Lower leg skin (tissue), 3 donors: Measurements from ENCODE around the gene DOLK.

Source experiments
- POLR2A ChIP-seq, 2 donors: fragments of 450-650 bp; IDR thresholded peaks; one replicate each; pipeline ENCODE4 v1.6.1; 2016 to 2017; ENCODE audit warnings: antibody characterized with exemption in 2 of 2, mild to moderate bottlenecking in 1 of 2, moderate library complexity in 1 of 2
- TF ChIP-seq, protein P1 (sequence below), 3 donors: fragments of 450-650 bp; IDR thresholded peaks; one replicate each; pipeline ENCODE4 v1.5.1; 2016; ENCODE audit warnings: antibody characterized with exemption in 3 of 3, mild to moderate bottlenecking in 3 of 3, moderate library complexity in 2 of 3

DNA sequence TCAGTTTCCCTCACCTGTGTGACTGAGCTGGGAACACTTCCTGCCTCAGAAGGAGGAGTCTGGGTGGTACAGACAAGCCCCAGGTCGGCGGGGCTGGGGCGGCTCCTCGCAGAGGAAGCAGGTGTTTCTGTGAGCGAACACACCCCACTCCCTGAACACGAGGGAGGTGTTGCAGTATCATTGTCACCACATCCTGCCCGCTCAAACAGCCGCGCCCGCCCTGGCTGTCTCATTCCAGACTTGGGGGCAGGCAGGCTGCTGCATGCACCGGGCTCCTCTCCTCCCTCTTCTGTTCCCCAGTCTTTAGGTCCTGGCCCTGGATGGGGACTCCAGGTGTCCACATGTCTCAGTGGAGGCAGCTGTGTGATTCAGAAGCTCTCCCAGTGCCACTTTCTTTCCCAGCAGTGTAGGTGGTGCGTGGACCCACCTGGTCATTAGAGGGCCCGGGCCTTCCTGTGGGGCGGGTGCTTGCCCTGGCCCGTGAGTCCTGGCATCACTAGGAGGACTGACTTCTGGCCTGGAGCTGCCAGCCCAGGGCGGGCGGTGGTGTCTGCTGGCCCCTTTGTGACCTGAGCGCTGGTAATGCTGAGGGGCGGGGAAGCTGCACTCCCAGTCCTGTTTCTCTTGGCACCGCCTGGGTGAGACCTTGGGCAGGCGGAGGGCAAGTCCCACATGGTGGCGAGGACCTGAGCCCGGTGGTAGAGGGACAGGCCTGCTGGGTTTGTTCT, 44.9 kb downstream of the DOLK start:
- TF ChIP-seq POLR2A (IDR thresholded peaks at IDR 0.05), result no peak
- TF ChIP-seq, protein P1, sequence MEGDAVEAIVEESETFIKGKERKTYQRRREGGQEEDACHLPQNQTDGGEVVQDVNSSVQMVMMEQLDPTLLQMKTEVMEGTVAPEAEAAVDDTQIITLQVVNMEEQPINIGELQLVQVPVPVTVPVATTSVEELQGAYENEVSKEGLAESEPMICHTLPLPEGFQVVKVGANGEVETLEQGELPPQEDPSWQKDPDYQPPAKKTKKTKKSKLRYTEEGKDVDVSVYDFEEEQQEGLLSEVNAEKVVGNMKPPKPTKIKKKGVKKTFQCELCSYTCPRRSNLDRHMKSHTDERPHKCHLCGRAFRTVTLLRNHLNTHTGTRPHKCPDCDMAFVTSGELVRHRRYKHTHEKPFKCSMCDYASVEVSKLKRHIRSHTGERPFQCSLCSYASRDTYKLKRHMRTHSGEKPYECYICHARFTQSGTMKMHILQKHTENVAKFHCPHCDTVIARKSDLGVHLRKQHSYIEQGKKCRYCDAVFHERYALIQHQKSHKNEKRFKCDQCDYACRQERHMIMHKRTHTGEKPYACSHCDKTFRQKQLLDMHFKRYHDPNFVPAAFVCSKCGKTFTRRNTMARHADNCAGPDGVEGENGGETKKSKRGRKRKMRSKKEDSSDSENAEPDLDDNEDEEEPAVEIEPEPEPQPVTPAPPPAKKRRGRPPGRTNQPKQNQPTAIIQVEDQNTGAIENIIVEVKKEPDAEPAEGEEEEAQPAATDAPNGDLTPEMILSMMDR (IDR thresholded peaks at IDR 0.05), result no peak
